Measurements from ENCODE around the gene MTHFSD. TPM values are rescaled to one million over a fixed set of nuclear protein-coding genes. Genes with fewer than 3 reads are reported as not detected.

Gene MTHFSD
- total RNA-seq, 4 donors from 2014 or later: 10.1 to 17.9 (median 15.5) TPM

Other genes with a start within 250 kb of the MTHFSD start
- 10 to 100 TPM; 40.7 to 94.5 (median 69.3) TPM for gene FOXF1, start 44.7 kb downstream of the MTHFSD start, total RNA-seq
- 1 to 10 TPM in 2 of 4 donors, under 1 TPM in 2; 0.71 to 1.7 (median 1.1) TPM for gene FOXC2, start 11.6 kb upstream of the MTHFSD start, total RNA-seq
- gene FOXL1, start 23.3 kb upstream of the MTHFSD start, total RNA-seq: under 1 TPM; 0.52 to 0.83 (median 0.69) TPM